ENCODE measurements around the gene EBPL.

DNA sequence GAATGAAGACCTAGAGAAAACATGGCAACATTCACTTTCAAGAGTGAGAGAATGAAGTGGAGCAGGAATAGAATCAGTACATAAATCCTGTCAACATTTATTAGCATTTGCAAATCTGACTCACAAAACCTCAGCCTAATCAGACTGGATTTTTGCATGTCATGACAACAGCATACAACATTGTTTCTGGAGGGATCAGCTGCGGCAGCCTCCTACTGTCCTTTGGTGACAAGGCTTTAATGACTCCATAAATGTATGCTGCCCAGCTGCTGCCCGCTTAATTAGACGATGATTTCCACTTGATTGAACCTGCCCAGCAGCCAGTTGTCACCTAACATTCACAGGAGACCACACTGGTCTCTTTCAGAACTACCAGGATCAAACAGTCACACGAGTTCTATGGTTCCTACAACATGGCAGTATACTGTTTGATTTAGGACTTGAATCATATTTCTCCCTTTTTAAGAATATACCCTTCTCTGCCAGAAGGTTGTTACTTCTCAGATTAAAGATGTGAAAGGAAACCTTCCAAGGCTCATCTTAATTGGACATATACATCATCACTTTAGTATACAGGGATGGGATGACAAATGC, 9.3 kb downstream of the EBPL start:
- TF ChIP-seq MEF2A (IDR thresholded peaks at IDR 0.05; ENCODE audit: borderline replicate concordance, low read depth) (no peak), SMC3 (IDR thresholded peaks at IDR 0.05; ENCODE audit: low read depth, low read length) (no peak), POLR2AphosphoS5 (IDR thresholded peaks at IDR 0.05; ENCODE audit: low read depth, low read length) (no peak), TCF12 (IDR thresholded peaks at IDR 0.05) (no peak), YY1 (IDR thresholded peaks at IDR 0.05; ENCODE audit: low read depth) (no peak)
- TF ChIP-seq, protein P1, sequence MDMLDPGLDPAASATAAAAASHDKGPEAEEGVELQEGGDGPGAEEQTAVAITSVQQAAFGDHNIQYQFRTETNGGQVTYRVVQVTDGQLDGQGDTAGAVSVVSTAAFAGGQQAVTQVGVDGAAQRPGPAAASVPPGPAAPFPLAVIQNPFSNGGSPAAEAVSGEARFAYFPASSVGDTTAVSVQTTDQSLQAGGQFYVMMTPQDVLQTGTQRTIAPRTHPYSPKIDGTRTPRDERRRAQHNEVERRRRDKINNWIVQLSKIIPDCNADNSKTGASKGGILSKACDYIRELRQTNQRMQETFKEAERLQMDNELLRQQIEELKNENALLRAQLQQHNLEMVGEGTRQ (IDR thresholded peaks at IDR 0.05; ENCODE audit: borderline replicate concordance, low read depth, low read length) = no peak
- TF ChIP-seq, protein P2, sequence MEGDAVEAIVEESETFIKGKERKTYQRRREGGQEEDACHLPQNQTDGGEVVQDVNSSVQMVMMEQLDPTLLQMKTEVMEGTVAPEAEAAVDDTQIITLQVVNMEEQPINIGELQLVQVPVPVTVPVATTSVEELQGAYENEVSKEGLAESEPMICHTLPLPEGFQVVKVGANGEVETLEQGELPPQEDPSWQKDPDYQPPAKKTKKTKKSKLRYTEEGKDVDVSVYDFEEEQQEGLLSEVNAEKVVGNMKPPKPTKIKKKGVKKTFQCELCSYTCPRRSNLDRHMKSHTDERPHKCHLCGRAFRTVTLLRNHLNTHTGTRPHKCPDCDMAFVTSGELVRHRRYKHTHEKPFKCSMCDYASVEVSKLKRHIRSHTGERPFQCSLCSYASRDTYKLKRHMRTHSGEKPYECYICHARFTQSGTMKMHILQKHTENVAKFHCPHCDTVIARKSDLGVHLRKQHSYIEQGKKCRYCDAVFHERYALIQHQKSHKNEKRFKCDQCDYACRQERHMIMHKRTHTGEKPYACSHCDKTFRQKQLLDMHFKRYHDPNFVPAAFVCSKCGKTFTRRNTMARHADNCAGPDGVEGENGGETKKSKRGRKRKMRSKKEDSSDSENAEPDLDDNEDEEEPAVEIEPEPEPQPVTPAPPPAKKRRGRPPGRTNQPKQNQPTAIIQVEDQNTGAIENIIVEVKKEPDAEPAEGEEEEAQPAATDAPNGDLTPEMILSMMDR (IDR thresholded peaks at IDR 0.05) = no peak

Data from SK-N-SH (cell line).